H1 (cell line): ENCODE data around the gene RHEX. TPM values are rescaled to one million over a fixed set of nuclear protein-coding genes. Genes with fewer than 3 reads are reported as not detected.

Experiments used
- CBX8 ChIP-seq: fragments of 300-800, 300-1000 bp; sonication (generic); IDR thresholded peaks from 2 replicates; pipeline ENCODE4 v1.7.1; 2016; ENCODE audit warnings: low read depth, low read length, borderline replicate concordance
- SP1 ChIP-seq: IDR thresholded peaks from 2 replicates; pipeline ENCODE4 v1.6.1; 2011; ENCODE audit warnings: low read depth, low read length
- SP4 ChIP-seq: IDR thresholded peaks from 2 replicates; pipeline ENCODE4 v1.6.1; 2012; ENCODE audit warnings: low read length, inconsistent platforms
- polyA plus RNA-seq, 7 experiments: library from polyadenylated mRNA; depleted of rRNA in 3 of 7; stranded (reverse) in 5 of 7; unstranded in 2 of 7; fragments of >200 nt in 5 of 7; fragments of 200-250 nt in 2 of 7; gene quantifications; 1 replicate in 5 of 7; 2 replicates in 1 of 7; 4 replicates in 1 of 7; pipeline versions ENCODE4 v1.2.1 to v1.2.3, GENCODE V29; 2011 to 2013; ENCODE audit warnings: missing spikeins in 2 of 7, mixed read lengths in 2 of 7
- total RNA-seq: library from RNA; stranded (reverse); fragmentation: NEBNext Ultra II Directional; extraction: Animal tissue kit (Norgen Biotek cat#: 25700); gene quantifications from 2 replicates; pipeline ENCODE4 v1.2.1, GENCODE V29; 2021

RHEX gene
- total and polyA plus RNA-seq, 2 of the 8 experiments (the other 6 are each of a cell fraction or from before 2014, with no cell fraction given), result not detected

DNA sequence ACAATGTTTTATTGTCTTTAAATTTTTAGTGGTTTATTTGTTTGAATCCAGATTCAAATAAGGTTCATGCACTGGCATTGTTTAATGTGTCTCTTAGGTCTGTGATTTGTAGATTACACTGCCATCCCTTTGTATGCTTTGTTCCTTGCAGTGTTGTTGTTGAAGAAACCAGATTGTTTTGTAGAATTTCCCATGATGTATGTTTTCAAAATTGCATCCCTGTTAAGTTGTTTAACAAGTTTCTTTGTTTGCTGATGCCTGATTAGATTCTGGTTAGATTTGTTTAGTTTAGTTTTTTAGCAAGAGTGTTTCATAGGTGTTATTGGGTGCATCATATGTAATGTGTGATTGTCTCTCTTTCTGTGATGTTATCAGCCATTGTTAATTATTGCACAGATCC, 69.7 kb downstream of the RHEX start (continued):
- TF ChIP-seq SP1, result no peak
- no peak for TF ChIP-seq SP4
- TF ChIP-seq CBX8, result no peak
